Measurements from ENCODE around the gene NSUN6.

Gene NSUN6

DNA sequence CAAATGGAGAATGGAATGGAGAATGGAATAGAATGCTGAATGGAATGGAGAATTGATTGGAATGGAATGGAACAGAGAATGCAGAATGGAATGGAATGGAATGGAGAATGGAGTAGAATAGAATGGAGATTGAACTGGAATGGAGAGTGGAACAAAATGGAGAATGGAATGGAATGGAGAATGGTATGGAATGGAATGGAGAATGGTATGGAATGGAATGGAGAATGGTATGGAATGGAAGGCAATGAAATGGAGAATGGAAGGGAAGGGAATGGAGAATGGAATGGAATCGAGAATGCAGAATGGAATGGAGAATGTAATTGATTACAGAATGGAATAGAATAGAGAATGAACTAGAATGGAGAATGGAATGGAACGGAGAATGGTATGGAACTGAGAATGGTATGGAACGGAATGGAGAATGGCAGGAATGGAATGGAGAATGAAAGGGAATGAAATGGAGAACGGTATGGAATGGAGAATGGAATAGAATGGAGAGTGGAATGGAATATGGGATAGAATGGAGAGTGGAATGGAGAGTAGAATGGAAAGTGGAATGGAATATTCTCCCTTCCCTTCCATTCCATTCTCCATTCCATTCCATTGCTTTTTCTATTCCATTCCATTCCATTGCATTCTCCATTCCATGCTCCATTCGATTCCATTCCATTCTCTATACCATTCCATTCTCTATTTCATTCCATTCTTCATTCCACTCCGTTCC, 88.2 kb downstream of the NSUN6 start:
- H3K27me3 ChIP-seq (ENCODE audit: control insufficient read depth, insufficient read depth, low read length): no peaks in the 10 kb centered on the region
- H3K4me3 ChIP-seq (ENCODE audit: low read length): no peak overlapping the region
- no peak overlapping the region for H3K9ac ChIP-seq (ENCODE audit: low read length)
- H3K4me1 ChIP-seq (ENCODE audit: control insufficient read depth, insufficient read depth, low read length): no peaks in the 10 kb centered on the region
- peaks cover 3% of the 10 kb centered on the region for H3K36me3 ChIP-seq (ENCODE audit: control insufficient read depth, insufficient read depth, low read length)
- no peak overlapping the region for H3K27ac ChIP-seq (ENCODE audit: low read depth, low read length)

DNA sequence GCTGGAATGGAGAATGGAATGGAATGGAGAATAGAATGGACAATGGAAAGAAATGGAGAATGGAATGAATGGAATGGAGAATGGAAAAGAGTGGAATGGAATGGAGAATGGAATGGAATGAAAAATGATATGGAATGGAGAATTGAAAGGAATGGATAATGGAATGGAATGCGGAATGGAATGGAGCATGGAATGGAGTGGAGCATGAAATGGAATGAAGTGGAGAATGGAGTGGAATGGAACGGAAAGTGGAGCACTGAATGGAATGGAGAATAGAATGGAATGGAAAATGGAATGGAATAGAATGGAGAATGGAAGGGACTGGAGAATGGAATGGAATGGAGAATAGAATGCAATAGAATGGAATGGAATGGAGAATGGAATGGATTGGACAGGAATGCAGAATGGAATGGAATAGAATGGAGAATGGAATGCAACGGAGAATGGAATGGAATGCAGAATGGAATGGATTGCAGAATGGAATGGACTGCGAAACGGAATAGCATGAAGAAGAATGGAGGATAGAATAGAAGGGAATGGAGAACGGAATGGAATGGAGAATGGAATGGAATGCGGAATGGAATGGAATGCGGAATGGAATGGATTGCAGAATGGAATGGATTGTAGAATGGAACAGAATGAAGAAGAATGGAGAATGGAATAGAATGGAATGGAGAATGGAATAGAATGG, 89.4 kb downstream of the NSUN6 start:
- no peaks in the 10 kb centered on the region for H3K4me1 ChIP-seq (ENCODE audit: control insufficient read depth, insufficient read depth, low read length)
- H3K27ac ChIP-seq (ENCODE audit: low read depth, low read length): no peak overlapping the region
- H3K36me3 ChIP-seq (ENCODE audit: control insufficient read depth, insufficient read depth, low read length): peaks cover 4% of the 10 kb centered on the region
- H3K9ac ChIP-seq (ENCODE audit: low read length): no peak overlapping the region
- H3K27me3 ChIP-seq (ENCODE audit: control insufficient read depth, insufficient read depth, low read length): no peaks in the 10 kb centered on the region
- H3K4me3 ChIP-seq (ENCODE audit: low read length): no peak overlapping the region

DNA sequence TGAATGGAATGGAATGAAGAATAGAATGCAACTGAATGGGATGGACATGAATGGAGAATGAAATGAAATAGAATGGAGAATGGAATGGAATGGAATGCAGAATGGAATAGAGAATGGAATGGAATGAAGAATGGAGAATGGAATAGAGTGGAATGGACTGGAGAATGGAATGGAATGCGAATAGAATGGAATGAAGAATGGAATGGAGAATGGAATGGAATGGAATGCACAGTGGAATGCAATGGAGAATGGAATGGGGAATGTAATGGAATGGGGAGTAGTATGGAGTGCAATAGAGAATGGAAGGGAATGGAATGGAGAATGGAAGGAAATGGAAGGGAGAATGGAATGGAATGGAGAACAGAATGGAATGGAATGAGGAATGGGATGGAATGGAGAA, 93.4 kb downstream of the NSUN6 start:
- Histone ChIP-seq H3K4me3 (ENCODE audit: low read length) (no peak overlapping the region), H3K4me1 (ENCODE audit: control insufficient read depth, insufficient read depth, low read length) (no peaks in the 10 kb centered on the region), H3K27ac (ENCODE audit: low read depth, low read length) (no peak overlapping the region), H3K9ac (ENCODE audit: low read length) (no peak overlapping the region), H3K27me3 (ENCODE audit: control insufficient read depth, insufficient read depth, low read length) (no peaks in the 10 kb centered on the region), H3K36me3 (ENCODE audit: control insufficient read depth, insufficient read depth, low read length) (peaks cover 12% of the 10 kb centered on the region)

DNA sequence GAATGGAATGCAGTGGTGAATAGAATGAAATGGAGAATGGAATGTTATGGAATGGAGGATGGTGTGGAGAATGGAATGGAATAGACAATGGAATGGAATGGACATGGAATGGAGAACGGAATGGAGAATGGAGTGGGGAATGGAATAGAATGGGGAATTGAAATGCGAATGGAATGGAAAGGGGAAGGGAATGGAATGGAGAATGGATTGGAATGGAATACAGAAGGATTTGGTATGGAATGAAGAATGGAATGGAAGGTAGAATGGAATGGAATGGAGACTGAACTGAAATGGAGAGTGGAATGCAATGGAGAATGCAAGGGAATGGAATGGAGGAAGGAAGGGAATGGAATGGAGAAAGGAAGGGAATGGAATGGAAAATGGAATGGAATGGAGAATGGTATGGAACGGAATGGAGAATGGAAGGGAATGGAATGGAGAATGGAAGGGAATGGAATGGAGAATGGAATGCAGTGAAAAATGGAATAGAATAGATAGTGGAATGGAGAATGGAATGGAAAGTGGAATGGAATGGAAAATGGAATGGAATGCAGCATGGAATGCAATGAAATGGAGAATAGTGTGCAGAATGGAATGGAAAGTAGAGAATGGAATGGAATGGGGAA, 94.8 kb downstream of the NSUN6 start:
- Histone ChIP-seq H3K36me3 (ENCODE audit: control insufficient read depth, insufficient read depth, low read length) (peaks cover 12% of the 10 kb centered on the region), H3K9ac (ENCODE audit: low read length) (no peak overlapping the region), H3K27me3 (ENCODE audit: control insufficient read depth, insufficient read depth, low read length) (no peaks in the 10 kb centered on the region), H3K27ac (ENCODE audit: low read depth, low read length) (no peak overlapping the region), H3K4me1 (ENCODE audit: control insufficient read depth, insufficient read depth, low read length) (no peaks in the 10 kb centered on the region), H3K4me3 (ENCODE audit: low read length) (no peak overlapping the region)

DNA sequence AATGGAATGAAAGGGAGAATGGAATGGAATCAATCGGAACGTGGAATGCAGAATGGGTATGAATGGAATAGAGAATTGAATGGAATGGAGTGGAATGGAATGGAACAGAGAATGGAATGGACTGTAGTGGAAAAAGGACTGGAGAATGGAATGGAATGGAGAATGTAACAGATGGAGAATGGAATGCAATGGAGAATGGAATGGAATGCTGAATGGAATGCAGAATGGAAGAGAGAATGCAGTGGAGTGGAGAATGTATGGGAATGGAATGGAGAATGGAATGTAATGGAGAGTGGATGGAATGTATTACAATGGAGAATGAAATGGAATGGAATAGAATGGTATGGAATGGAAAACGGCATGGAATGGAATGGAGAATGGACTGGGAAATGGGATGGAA, 96.9 kb downstream of the NSUN6 start:
- Histone ChIP-seq H3K4me1 (ENCODE audit: control insufficient read depth, insufficient read depth, low read length) (no peaks in the 10 kb centered on the region), H3K4me3 (ENCODE audit: low read length) (no peak overlapping the region), H3K9ac (ENCODE audit: low read length) (no peak overlapping the region), H3K27me3 (ENCODE audit: control insufficient read depth, insufficient read depth, low read length) (no peaks in the 10 kb centered on the region), H3K36me3 (ENCODE audit: control insufficient read depth, insufficient read depth, low read length) (peaks cover 12% of the 10 kb centered on the region), H3K27ac (ENCODE audit: low read depth, low read length) (no peak overlapping the region)

DNA sequence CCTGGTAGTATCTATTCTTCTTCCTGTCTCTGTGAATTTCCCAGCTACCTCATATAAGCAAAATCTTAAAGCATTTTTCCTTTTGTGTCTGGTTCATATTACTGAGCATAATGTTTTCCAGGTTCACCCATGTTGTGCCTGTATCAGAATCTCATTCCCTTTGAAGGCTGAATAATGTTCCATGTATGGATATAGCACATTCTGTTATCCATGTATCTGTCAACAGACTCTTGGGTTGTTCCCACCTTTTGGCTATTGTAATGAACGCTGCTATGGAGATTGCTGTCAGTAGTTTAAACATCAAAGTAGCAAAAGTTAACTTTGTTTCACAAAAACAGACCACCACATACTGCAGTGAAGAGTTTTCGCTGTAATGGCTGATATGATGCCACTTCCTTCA, 99.9 kb downstream of the NSUN6 start:
- H3K27me3 ChIP-seq (ENCODE audit: control insufficient read depth, insufficient read depth, low read length): no peaks in the 10 kb centered on the region
- no peaks in the 10 kb centered on the region for H3K4me1 ChIP-seq (ENCODE audit: control insufficient read depth, insufficient read depth, low read length)
- H3K27ac ChIP-seq (ENCODE audit: low read depth, low read length): no peak overlapping the region
- no peak overlapping the region for H3K9ac ChIP-seq (ENCODE audit: low read length)
- H3K36me3 ChIP-seq (ENCODE audit: control insufficient read depth, insufficient read depth, low read length): peaks cover 7% of the 10 kb centered on the region
- no peak overlapping the region for H3K4me3 ChIP-seq (ENCODE audit: low read length)

DNA sequence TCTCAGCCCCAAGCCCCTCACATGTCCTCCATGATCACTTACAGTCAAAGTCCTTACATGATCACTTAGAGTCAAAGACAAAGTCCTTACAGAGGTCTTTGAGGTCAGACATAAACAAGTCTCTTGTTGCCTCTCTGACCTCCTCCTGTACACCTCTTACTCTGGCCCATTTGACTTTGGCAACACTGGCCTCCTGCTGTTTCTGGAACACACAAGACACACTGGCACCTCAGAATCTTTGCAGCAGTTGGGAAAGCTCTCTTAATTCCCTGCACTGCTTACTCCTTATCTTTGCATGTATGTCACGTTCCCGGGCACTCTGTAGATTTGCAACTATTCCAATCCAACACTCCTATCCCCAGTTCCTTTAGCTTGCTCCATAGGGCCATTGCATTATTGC, 102.3 kb downstream of the NSUN6 start:
- peaks cover 2% of the 10 kb centered on the region for H3K36me3 ChIP-seq (ENCODE audit: control insufficient read depth, insufficient read depth, low read length)
- no peak overlapping the region for H3K4me3 ChIP-seq (ENCODE audit: low read length)
- no peaks in the 10 kb centered on the region for H3K27me3 ChIP-seq (ENCODE audit: control insufficient read depth, insufficient read depth, low read length)
- no peak overlapping the region for H3K9ac ChIP-seq (ENCODE audit: low read length)
- no peaks in the 10 kb centered on the region for H3K4me1 ChIP-seq (ENCODE audit: control insufficient read depth, insufficient read depth, low read length)
- H3K27ac ChIP-seq (ENCODE audit: low read depth, low read length): no peak overlapping the region

DNA sequence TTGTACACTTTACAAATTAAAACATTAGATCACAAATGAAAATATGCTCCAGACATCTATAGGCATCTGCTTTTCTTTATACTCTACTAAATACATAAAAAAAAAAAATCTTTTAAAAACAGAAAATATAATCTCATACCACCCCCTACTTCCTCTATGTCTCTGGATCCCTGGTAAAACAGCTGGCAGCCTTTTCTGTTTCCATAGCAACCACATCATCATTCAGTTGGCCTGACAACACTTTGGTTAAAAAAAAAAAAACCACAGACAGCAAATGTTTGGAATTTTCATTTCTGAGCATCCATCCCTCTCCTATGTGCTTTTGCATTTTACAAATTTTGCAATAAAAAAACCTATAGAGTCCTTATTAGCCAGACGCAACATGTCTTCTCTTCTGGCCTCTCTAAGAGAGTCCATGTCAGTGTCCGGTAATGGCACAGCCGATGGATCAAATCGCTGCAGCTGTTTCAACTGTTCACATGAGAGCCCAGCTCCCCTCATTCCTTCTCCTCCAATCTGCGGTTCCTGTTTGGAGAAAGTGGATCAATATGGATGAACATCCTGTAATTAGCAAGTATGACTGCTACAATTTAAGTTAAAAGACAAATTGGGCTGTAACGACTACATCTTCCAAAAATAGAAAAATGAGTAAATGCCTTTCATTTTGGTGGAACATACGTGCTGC, 105.6 kb downstream of the NSUN6 start:
- Histone ChIP-seq H3K9ac (ENCODE audit: low read length) (no peak overlapping the region), H3K36me3 (ENCODE audit: control insufficient read depth, insufficient read depth, low read length) (no peaks in the 10 kb centered on the region), H3K27me3 (ENCODE audit: control insufficient read depth, insufficient read depth, low read length) (no peaks in the 10 kb centered on the region), H3K4me3 (ENCODE audit: low read length) (no peak overlapping the region), H3K27ac (ENCODE audit: low read depth, low read length) (no peak overlapping the region), H3K4me1 (ENCODE audit: control insufficient read depth, insufficient read depth, low read length) (no peaks in the 10 kb centered on the region)

DNA sequence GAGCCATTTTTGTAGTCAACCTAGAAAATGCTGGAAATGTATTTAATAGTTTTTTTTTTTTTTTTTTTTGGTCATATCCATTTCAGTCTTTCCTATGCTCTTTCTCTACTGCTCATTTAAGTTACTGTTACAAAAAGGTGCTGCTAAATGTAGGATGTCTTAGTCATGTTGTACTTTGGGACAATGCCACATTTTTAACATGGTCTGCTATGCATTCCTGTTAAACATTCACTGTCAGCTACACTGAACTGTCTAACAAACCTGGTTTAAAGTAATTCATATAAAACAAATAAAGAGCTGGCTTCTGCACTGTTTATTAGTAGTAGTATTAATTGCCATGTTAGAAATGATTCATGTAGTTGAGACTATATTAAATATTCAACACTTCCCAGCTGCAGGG, 108.6 kb downstream of the NSUN6 start:
- Histone ChIP-seq H3K4me1 (ENCODE audit: control insufficient read depth, insufficient read depth, low read length) (no peaks in the 10 kb centered on the region), H3K36me3 (ENCODE audit: control insufficient read depth, insufficient read depth, low read length) (peaks cover 3% of the 10 kb centered on the region), H3K4me3 (ENCODE audit: low read length) (no peak overlapping the region), H3K27me3 (ENCODE audit: control insufficient read depth, insufficient read depth, low read length) (no peaks in the 10 kb centered on the region), H3K9ac (ENCODE audit: low read length) (no peak overlapping the region), H3K27ac (ENCODE audit: low read depth, low read length) (no peak overlapping the region)

DNA sequence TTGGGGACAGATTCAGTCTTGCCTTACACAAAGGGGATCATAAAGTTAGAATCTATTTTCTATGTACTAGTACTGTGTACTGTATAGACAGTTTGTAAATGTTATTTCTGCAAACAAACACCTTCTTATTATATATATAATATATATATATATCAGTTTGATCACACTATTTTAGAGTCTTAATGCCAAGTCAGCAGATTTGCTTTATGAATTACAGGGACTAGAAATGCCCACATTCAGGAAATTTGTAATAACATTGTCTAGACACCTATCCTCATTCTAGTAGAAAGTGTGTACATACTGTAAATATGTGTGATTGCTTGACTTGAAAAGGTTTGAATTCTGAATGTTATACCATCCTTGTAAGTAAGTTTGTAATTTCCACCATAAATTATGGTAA, 111.2 kb downstream of the NSUN6 start:
- H3K9ac ChIP-seq (ENCODE audit: low read length): no peak overlapping the region
- no peak overlapping the region for H3K4me3 ChIP-seq (ENCODE audit: low read length)
- no peak overlapping the region for H3K27ac ChIP-seq (ENCODE audit: low read depth, low read length)
- no peaks in the 10 kb centered on the region for H3K27me3 ChIP-seq (ENCODE audit: control insufficient read depth, insufficient read depth, low read length)
- H3K4me1 ChIP-seq (ENCODE audit: control insufficient read depth, insufficient read depth, low read length): no peaks in the 10 kb centered on the region
- H3K36me3 ChIP-seq (ENCODE audit: control insufficient read depth, insufficient read depth, low read length): peaks cover 3% of the 10 kb centered on the region

DNA sequence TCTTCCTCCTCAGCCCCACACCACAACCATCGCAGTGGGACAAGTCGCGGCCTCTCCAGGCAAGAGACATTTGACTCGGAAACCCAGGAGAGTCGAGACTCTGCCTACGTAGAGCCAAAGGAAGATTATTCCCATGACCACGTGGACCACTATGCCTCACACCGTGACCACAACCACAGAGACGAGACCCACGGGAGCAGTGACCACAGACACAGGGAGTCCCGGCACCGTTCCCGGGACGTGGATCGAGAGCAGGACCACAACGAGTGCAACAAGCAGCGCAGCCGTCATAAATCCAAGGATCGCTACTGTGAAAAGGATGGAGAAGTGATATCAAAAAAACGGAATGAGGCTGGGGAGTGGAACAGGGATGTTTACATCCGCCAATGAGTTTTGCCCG, 112.1 kb downstream of the NSUN6 start:
- Histone ChIP-seq H3K27ac (ENCODE audit: low read depth, low read length) (no peak overlapping the region), H3K9ac (ENCODE audit: low read length) (no peak overlapping the region), H3K27me3 (ENCODE audit: control insufficient read depth, insufficient read depth, low read length) (no peaks in the 10 kb centered on the region), H3K36me3 (ENCODE audit: control insufficient read depth, insufficient read depth, low read length) (peaks cover 3% of the 10 kb centered on the region), H3K4me3 (ENCODE audit: low read length) (no peak overlapping the region), H3K4me1 (ENCODE audit: control insufficient read depth, insufficient read depth, low read length) (no peaks in the 10 kb centered on the region)

DNA sequence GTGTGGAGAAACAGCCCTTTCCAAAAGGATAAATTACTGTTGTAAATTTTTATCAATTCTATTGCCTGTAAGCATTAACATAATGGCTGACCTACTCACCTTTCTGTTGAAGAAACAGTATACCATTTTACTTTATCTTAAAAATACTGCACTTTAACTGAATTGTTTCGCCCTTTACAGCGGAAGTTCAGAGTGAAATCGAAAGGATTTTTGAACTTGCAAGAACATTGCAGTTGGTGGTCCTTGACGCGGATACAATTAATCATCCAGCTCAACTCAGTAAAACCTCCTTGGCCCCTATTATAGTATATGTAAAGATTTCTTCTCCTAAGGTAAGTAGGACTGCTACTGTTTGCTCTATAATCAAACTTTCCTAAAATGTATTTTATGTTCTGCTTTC, 117.5 kb downstream of the NSUN6 start:
- Histone ChIP-seq H3K4me3 (ENCODE audit: low read length) (no peak overlapping the region), H3K9ac (ENCODE audit: low read length) (no peak overlapping the region), H3K27me3 (ENCODE audit: control insufficient read depth, insufficient read depth, low read length) (no peaks in the 10 kb centered on the region), H3K27ac (ENCODE audit: low read depth, low read length) (no peak overlapping the region), H3K36me3 (ENCODE audit: control insufficient read depth, insufficient read depth, low read length) (peaks cover 3% of the 10 kb centered on the region), H3K4me1 (ENCODE audit: control insufficient read depth, insufficient read depth, low read length) (no peaks in the 10 kb centered on the region)

All from rectal smooth muscle tissue (tissue), 1 donor.